HG03342 (cell line): ENCODE data around the gene ADI1.

Experiments
- ATAC-seq: cut with Tn5 transposase; IDR thresholded peaks from one replicate; pipeline ENCODE4 v1.9.1; 2021; ENCODE audit warnings: mild to moderate bottlenecking, moderate library complexity; ENCODE audit not compliant: unreplicated experiment

The ADI1 gene

GRCh38 chr2:3519255-3520205 is at the start of gene ADI1:
Gene ADI1 (minus strand): TSS chr2:3519531. CDS start chr2:3519487, 44 bp downstream.
- peak; percentile 54 for ATAC-seq

GRCh38 chr2:3566806-3567205 is 47.5 kb upstream of the ADI1 start:
- no peak for ATAC-seq

GRCh38 chr2:3565117-3565516 is 45.8 kb upstream of the ADI1 start:
- no peak for ATAC-seq

GRCh38 chr2:3563521-3563976 is 44.2 kb upstream of the ADI1 start:
- no peak for ATAC-seq

GRCh38 chr2:3558205-3559014 is 39.1 kb upstream of the ADI1 start, which contains the start of gene RNASEH1:
Gene RNASEH1 (minus strand): TSS chr2:3558333. CDS start chr2:3558260, 73 bp downstream.
- peak; percentile 98 for ATAC-seq

GRCh38 chr2:3557639-3558204 is 38.4 kb upstream of the ADI1 start:
- ATAC-seq, result peak; percentile 24

- ATAC-seq, result no peak
These were observed 34.6 kb upstream of the ADI1 start for GRCh38 chr2:3553946-3554345.

- ATAC-seq, result no peak
These were observed 28.6 kb upstream of the ADI1 start for GRCh38 chr2:3547915-3548314.

- ATAC-seq, result no peak
These were observed 26.6 kb upstream of the ADI1 start for GRCh38 chr2:3545788-3546478.

- ATAC-seq, result no peak
These were observed 23.8 kb upstream of the ADI1 start for GRCh38 chr2:3543023-3543683.

- ATAC-seq, result no peak
These were observed 22.8 kb upstream of the ADI1 start for GRCh38 chr2:3542107-3542506.

GRCh38 chr2:3539836-3540235 is 20.5 kb upstream of the ADI1 start:
- ATAC-seq, result no peak

- peak; percentile 80 for ATAC-seq
These were observed 17.6 kb upstream of the ADI1 start for GRCh38 chr2:3536682-3537632.

GRCh38 chr2:3535794-3536681 is 16.7 kb upstream of the ADI1 start:
- peak; percentile 61 for ATAC-seq

GRCh38 chr2:3535467-3535793 is 16.1 kb upstream of the ADI1 start:
- no peak for ATAC-seq

GRCh38 chr2:3534251-3534814 is 15.0 kb upstream of the ADI1 start:
- ATAC-seq, result no peak

- ATAC-seq, result no peak
These were observed 14.5 kb upstream of the ADI1 start for GRCh38 chr2:3533836-3534235.

- ATAC-seq, result no peak
These were observed 13.6 kb upstream of the ADI1 start for GRCh38 chr2:3532941-3533340.
